Measurements from ENCODE around the gene TEX11. TPM values are rescaled to one million over a fixed set of nuclear protein-coding genes. Genes with fewer than 3 reads are reported as not detected.

TEX11 gene
- total and polyA plus RNA-seq, 9 of the 15 experiments (the other 6 are each of a cell fraction or from before 2014, with no cell fraction given) = 0.27 to 1.1 (median 0.45) TPM

DNA sequence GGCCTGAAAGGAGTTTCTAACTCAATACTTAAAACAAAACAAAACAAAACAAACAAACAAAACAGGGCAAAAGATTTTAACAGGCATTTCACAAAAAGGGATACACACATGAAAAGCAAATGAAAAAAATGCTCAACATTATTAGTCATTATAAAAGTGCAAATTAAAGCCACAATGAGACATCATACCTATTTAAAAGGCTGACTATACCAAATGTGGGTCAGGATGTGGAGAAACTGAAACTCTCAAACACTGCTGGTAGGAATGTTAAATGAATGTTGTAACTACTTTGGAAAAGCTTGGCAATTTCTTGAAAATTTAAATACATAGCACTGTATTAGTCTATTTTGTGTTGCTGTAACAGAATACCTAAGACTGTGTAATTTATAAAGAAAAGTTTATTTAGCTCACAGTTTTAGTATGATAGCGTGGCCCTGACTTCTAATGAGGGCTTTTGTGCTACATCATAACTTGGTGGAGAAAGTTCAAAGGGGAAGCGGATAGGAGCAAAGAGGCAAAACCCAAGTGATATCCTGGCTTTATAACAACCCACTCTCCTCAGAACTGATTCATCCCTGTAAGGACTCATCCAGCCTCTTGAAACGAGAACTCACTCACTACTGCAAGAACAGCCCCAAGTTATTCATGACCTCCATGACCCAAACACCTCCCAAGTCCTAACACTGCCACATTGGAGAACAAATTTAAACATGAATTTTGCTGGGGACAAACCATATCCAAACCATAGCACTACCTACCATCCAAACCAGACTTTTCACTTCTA, 214.0 kb downstream of the TEX11 start:
- no peaks in the 10 kb centered on the region for H4K20me1 ChIP-seq (replicated peaks; ENCODE audit: control insufficient read depth, insufficient read depth, low read length)
- no peaks in the 10 kb centered on the region for H3K36me3 ChIP-seq (ENCODE audit: control insufficient read depth, insufficient read depth, low read length)
- 5% methylated on average over 3 of the region's 3 CpGs for WGBS (ENCODE audit: insufficient coverage, low coverage, missing lambda C conversion rate)
- in situ Hi-C loops (cut with MboI) = no loop called here
- ATAC-seq (no peak), FAIRE-seq (no peak), DNase-seq (ENCODE audit: extremely low read depth in 1 of 4, low spot score in 3 of 4) (no peak)
- H3K4me3 ChIP-seq = no peak overlapping the region
- H3K27me3 ChIP-seq (ENCODE audit: control insufficient read depth in 2 of 2, insufficient read depth in 2 of 2, low read length in 2 of 2) = no peaks in the 10 kb centered on the region
- no peaks in the 10 kb centered on the region for H3K9me3 ChIP-seq (replicated peaks; ENCODE audit: control insufficient read depth, insufficient read depth, low read depth, low read length)
- intact Hi-C loops (cut with micrococcal nuclease) = no loop called here
- CTCF ChIA-PET (ENCODE audit: low intra/inter-chr PET ratio) = no interaction called here
- no peak overlapping the region for H3K9ac ChIP-seq (ENCODE audit: insufficient read depth in 1 of 2, low read depth in 2 of 2, low read length in 2 of 2)
- no peak overlapping the region for H3K27ac ChIP-seq (ENCODE audit: extremely low read depth, low read depth, low read length)
- H3K79me2 ChIP-seq (ENCODE audit: control insufficient read depth, insufficient read depth, low read length) = no peaks in the 10 kb centered on the region
- H3K4me2 ChIP-seq (ENCODE audit: insufficient read depth, low read length) = no peak overlapping the region
- no peaks in the 10 kb centered on the region for H3K9me1 ChIP-seq (ENCODE audit: control insufficient read depth, insufficient read depth, low read length)
- TF ChIP-seq HDGF (IDR thresholded peaks at IDR 0.05) = no peak
- TF ChIP-seq, protein P1, sequence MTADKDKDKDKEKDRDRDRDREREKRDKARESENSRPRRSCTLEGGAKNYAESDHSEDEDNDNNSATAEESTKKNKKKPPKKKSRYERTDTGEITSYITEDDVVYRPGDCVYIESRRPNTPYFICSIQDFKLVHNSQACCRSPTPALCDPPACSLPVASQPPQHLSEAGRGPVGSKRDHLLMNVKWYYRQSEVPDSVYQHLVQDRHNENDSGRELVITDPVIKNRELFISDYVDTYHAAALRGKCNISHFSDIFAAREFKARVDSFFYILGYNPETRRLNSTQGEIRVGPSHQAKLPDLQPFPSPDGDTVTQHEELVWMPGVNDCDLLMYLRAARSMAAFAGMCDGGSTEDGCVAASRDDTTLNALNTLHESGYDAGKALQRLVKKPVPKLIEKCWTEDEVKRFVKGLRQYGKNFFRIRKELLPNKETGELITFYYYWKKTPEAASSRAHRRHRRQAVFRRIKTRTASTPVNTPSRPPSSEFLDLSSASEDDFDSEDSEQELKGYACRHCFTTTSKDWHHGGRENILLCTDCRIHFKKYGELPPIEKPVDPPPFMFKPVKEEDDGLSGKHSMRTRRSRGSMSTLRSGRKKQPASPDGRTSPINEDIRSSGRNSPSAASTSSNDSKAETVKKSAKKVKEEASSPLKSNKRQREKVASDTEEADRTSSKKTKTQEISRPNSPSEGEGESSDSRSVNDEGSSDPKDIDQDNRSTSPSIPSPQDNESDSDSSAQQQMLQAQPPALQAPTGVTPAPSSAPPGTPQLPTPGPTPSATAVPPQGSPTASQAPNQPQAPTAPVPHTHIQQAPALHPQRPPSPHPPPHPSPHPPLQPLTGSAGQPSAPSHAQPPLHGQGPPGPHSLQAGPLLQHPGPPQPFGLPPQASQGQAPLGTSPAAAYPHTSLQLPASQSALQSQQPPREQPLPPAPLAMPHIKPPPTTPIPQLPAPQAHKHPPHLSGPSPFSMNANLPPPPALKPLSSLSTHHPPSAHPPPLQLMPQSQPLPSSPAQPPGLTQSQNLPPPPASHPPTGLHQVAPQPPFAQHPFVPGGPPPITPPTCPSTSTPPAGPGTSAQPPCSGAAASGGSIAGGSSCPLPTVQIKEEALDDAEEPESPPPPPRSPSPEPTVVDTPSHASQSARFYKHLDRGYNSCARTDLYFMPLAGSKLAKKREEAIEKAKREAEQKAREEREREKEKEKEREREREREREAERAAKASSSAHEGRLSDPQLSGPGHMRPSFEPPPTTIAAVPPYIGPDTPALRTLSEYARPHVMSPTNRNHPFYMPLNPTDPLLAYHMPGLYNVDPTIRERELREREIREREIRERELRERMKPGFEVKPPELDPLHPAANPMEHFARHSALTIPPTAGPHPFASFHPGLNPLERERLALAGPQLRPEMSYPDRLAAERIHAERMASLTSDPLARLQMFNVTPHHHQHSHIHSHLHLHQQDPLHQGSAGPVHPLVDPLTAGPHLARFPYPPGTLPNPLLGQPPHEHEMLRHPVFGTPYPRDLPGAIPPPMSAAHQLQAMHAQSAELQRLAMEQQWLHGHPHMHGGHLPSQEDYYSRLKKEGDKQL (CRISPR knock-in tag; IDR thresholded peaks at IDR 0.05; ENCODE audit: borderline replicate concordance) = no peak
- TF ChIP-seq, protein P2, sequence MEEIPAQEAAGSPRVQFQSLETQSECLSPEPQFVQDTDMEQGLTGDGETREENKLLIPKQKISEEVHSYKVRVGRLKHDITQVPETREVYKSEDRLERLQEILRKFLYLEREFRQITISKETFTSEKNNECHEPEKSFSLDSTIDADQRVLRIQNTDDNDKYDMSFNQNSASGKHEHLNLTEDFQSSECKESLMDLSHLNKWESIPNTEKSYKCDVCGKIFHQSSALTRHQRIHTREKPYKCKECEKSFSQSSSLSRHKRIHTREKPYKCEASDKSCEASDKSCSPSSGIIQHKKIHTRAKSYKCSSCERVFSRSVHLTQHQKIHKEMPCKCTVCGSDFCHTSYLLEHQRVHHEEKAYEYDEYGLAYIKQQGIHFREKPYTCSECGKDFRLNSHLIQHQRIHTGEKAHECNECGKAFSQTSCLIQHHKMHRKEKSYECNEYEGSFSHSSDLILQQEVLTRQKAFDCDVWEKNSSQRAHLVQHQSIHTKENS (CRISPR knock-in tag; IDR thresholded peaks at IDR 0.05) = no peak
- TF ChIP-seq KDM1A (IDR thresholded peaks at IDR 0.05) = no peak
- TF ChIP-seq BCL6 (CRISPR knock-in tag; IDR thresholded peaks at IDR 0.05) = no peak
- TF ChIP-seq ZNF224 (CRISPR knock-in tag; IDR thresholded peaks at IDR 0.05) = no peak
- TF ChIP-seq NFATC3 (IDR thresholded peaks at IDR 0.05) = no peak
- no peak for TF ChIP-seq NR2C1 (IDR thresholded peaks at IDR 0.05)
- TF ChIP-seq NR2C1 (tag; IDR thresholded peaks at IDR 0.05) = no peak
- TF ChIP-seq, protein P3, sequence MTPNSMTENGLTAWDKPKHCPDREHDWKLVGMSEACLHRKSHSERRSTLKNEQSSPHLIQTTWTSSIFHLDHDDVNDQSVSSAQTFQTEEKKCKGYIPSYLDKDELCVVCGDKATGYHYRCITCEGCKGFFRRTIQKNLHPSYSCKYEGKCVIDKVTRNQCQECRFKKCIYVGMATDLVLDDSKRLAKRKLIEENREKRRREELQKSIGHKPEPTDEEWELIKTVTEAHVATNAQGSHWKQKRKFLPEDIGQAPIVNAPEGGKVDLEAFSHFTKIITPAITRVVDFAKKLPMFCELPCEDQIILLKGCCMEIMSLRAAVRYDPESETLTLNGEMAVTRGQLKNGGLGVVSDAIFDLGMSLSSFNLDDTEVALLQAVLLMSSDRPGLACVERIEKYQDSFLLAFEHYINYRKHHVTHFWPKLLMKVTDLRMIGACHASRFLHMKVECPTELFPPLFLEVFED (CRISPR knock-in tag; conservative IDR thresholded peaks at IDR 0.05) = no peak
- no peak for TF ChIP-seq PURB (CRISPR knock-in tag; IDR thresholded peaks at IDR 0.05; ENCODE audit: low read depth)
- H3K4me1 ChIP-seq (replicated peaks in 1 of 2; ENCODE audit: control insufficient read depth in 2 of 2, insufficient read depth in 2 of 2, low read length in 2 of 2) = no peaks in the 10 kb centered on the region
- POLR2A ChIA-PET = no interaction called here
- no TSS peak for BruUV-seq (replicated peaks)
- no peak overlapping the region for H2AFZ ChIP-seq (ENCODE audit: low read depth, low read length)

All from K562 (cell line).